ENCODE data around the gene MRPS27. TPM values are rescaled to one million over a fixed set of nuclear protein-coding genes. Genes with fewer than 3 reads are reported as not detected.

MRPS27 gene
- total and polyA plus RNA-seq, 9 of the 15 experiments (the other 6 are each of a cell fraction or from before 2014, with no cell fraction given): 73.6 to 144 (median 106) TPM

GRCh38 chr5:72300590-72301339 lies 19.3 kb downstream of the MRPS27 start (continued):
- TF ChIP-seq MYBL2 (IDR thresholded peaks at IDR 0.05; ENCODE audit: low read depth) (peak; percentile 34; the same call in 1 of the 2 replicates), MYBL2 (CRISPR knock-in tag; IDR thresholded peaks at IDR 0.05; ENCODE audit: borderline replicate concordance) (no peak), ZNF592 (IDR thresholded peaks at IDR 0.05) (0 out of 2 replicates have a peak, but pooled peaks have one; percentile 29), EZH2 (IDR thresholded peaks at IDR 0.05; ENCODE audit: borderline replicate concordance, low read depth, low read length) (no peak), DPF2 (IDR thresholded peaks at IDR 0.05) (peak; percentile 74), GATAD2B (IDR thresholded peaks at IDR 0.05; ENCODE audit: borderline replicate concordance) (0 out of 2 replicates have a peak, but pooled peaks have one; percentile 18), CHAMP1 (IDR thresholded peaks at IDR 0.05) (0 out of 2 replicates have a peak, but pooled peaks have one; percentile 36), ADNP (tag; IDR thresholded peaks at IDR 0.05) (peak; percentile 45; the same call in 1 of the 2 replicates), CBFA2T3 (IDR thresholded peaks at IDR 0.05) (peak; percentile 72), CBFA2T2 (conservative IDR thresholded peaks at IDR 0.05) (peak; percentile 44), FOXM1 (IDR thresholded peaks at IDR 0.05; ENCODE audit: low read depth) (peak; percentile 78), FOXM1 (CRISPR knock-in tag; IDR thresholded peaks at IDR 0.05; ENCODE audit: low read depth) (no peak), SMARCC2 (IDR thresholded peaks at IDR 0.05; ENCODE audit: low read depth) (0 out of 2 replicates have a peak, but pooled peaks have one; percentile 34), EP300 (IDR thresholded peaks at IDR 0.05; ENCODE audit: low read length) (peak; percentile 68), TEAD4 (IDR thresholded peaks at IDR 0.05; ENCODE audit: low read length) (peak; percentile 65), TEAD4 (CRISPR knock-in tag; IDR thresholded peaks at IDR 0.05; ENCODE audit: borderline replicate concordance) (no peak), ZHX1 (conservative IDR thresholded peaks at IDR 0.05; ENCODE audit: low read length) (no peak), HDAC3 (IDR thresholded peaks at IDR 0.05; ENCODE audit: borderline replicate concordance, partially characterized antibody) (no peak), PHB (CRISPR knock-in tag; IDR thresholded peaks at IDR 0.05) (no peak)
